Anterior cingulate cortex (tissue), 58 donors: Measurements from ENCODE around the gene LUC7L.
A peak's percentile ranks its signal among the peaks of the same experiment; 100 is the strongest.
"Not testable (repeated sequence)": the region's sequence is repeated elsewhere in the genome, so short reads cannot be mapped to it uniquely, and the experiment has no call there.

Source experiments
- DNase-seq, 58 donors: peaks; one replicate each; lab custom pipeline; 2025; lab: John Stamatoyannopoulos, UW

Gene LUC7L

DNA sequence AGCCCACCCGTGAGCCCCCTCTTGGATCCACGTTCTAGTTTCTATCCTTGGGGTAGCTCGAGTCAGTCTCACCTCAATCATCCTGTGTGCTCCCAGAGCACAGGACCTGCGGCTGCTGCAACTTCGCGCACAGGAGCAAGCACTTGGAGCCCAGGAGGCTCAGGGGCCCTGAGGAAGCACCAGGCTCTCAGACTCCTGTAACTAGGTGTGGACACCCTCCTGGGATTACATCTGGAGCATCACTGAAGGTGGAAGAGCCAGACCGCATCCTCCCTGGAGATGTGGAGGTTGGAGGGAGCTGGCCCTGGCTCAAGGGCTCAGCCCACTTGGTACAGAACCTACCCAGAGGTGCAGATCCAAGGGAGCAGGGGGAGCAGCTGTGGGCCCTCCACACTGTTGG, 46.2 kb downstream of the LUC7L start:
- no peak for DNase-seq

DNA sequence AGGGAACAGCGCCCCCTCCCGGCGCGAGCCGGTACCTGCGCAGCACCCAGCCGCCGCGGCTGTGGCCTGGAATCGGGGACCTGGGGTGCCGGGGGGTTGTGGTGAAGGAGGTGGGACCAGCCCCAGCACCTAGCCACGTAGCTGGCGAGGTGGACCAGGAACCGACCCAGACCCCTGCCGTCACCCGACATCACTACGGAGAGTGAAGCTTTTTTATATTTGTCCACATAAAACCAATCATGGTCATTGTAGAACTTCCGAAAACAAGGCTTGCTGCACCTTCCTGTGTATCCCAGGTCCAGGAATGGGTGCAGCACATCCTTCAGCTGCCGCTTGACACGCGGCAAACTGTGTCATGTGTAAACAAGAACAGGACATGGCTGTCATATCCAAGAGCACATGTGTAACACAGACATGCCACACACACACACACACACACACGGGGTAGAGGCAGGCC, 47.7 kb downstream of the LUC7L start:
- DNase-seq = peak in 33 of 58 donors; percentile 11 to 74 (median 34)

GRCh38 chr16:180681-181564, 48.3 kb downstream of the LUC7L start:
- DNase-seq = peak in 19 of 58 donors; percentile 3 to 75 (median 27)

- peak in 1 of 58 donors; percentile 19 for DNase-seq
These were observed 49.1 kb downstream of the LUC7L start, which contains the start of gene HBQ1 for GRCh38 chr16:180101-180675. Gene HBQ1, plus strand, starts transcription at chr16:180459. Its CDS starts 28 bp downstream, at chr16:180487.

GRCh38 chr16:179211-180092, 49.8 kb downstream of the LUC7L start:
- no peak for DNase-seq

- DNase-seq = no peak
These were observed 50.6 kb downstream of the LUC7L start for GRCh38 chr16:178668-179015.

- no peak for DNase-seq
These were observed 51.1 kb downstream of the LUC7L start for GRCh38 chr16:177981-178667.

GRCh38 chr16:177394-177822, 51.8 kb downstream of the LUC7L start:
- DNase-seq = no peak

GRCh38 chr16:176477-177382, 52.5 kb downstream of the LUC7L start, which contains the start of gene HBA1:
Gene HBA1, plus strand, starts transcription at chr16:176680. Its CDS starts 37 bp downstream, at chr16:176717.
- not testable (repeated sequence) for DNase-seq

DNA sequence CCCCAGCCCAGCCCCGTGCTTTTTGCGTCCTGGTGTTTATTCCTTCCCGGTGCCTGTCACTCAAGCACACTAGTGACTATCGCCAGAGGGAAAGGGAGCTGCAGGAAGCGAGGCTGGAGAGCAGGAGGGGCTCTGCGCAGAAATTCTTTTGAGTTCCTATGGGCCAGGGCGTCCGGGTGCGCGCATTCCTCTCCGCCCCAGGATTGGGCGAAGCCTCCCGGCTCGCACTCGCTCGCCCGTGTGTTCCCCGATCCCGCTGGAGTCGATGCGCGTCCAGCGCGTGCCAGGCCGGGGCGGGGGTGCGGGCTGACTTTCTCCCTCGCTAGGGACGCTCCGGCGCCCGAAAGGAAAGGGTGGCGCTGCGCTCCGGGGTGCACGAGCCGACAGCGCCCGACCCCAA, 53.2 kb downstream of the LUC7L start:
- DNase-seq = not testable (repeated sequence)

- DNase-seq = no peak
These were observed 54.0 kb downstream of the LUC7L start for GRCh38 chr16:175011-175949.

- not testable (repeated sequence) for DNase-seq
These were observed 55.1 kb downstream of the LUC7L start for GRCh38 chr16:173928-174769.

DNA sequence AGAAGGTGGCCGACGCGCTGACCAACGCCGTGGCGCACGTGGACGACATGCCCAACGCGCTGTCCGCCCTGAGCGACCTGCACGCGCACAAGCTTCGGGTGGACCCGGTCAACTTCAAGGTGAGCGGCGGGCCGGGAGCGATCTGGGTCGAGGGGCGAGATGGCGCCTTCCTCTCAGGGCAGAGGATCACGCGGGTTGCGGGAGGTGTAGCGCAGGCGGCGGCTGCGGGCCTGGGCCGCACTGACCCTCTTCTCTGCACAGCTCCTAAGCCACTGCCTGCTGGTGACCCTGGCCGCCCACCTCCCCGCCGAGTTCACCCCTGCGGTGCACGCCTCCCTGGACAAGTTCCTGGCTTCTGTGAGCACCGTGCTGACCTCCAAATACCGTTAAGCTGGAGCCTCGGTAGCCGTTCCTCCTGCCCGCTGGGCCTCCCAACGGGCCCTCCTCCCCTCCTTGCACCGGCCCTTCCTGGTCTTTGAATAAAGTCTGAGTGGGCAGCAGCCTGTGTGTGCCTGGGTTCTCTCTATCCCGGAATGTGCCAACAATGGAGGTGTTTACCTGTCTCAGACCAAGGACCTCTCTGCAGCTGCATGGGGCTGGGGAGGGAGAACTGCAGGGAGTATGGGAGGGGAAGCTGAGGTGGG, 55.9 kb downstream of the LUC7L start:
- not testable (repeated sequence) for DNase-seq

GRCh38 chr16:172374-172941, 56.8 kb downstream of the LUC7L start, which contains the start of gene HBA2:
Gene HBA2, plus strand, starts transcription at chr16:172876. Its CDS starts 37 bp downstream, at chr16:172913.
- DNase-seq = not testable (repeated sequence)

- DNase-seq = no peak
These were observed 58.5 kb downstream of the LUC7L start for GRCh38 chr16:170788-171187.

DNA sequence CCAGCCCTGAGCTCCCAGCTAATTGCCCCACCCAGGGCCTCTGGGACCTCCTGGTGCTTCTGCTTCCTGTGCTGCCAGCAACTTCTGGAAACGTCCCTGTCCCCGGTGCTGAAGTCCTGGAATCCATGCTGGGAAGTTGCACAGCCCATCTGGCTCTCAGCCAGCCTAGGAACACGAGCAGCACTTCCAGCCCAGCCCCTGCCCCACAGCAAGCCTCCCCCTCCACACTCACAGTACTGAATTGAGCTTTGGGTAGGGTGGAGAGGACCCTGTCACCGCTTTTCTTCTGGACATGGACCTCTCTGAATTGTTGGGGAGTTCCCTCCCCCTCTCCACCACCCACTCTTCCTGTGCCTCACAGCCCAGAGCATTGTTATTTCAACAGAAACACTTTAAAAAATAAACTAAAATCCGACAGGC, 59.2 kb downstream of the LUC7L start:
- not testable (repeated sequence) for DNase-seq
